ENCODE results near the gene HPCAL4.

The HPCAL4 gene

GRCh38 chr1:39647247-39647646 lies 44.0 kb downstream of the HPCAL4 start:
- TF ChIP-seq, protein P1, sequence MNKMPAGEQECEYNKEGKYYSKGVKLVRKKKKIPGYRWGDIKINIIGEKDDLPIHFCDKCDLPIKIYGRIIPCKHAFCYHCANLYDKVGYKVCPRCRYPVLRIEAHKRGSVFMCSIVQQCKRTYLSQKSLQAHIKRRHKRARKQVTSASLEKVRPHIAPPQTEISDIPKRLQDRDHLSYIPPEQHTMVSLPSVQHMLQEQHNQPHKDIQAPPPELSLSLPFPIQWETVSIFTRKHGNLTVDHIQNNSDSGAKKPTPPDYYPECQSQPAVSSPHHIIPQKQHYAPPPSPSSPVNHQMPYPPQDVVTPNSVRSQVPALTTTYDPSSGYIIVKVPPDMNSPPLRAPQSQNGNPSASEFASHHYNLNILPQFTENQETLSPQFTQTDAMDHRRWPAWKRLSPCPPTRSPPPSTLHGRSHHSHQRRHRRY (tag by site-specific recombination; IDR thresholded peaks at IDR 0.05) = no peak
- TF ChIP-seq ZNF610 (tag by site-specific recombination; IDR thresholded peaks at IDR 0.05; ENCODE audit: borderline replicate concordance) (no peak), ZNF23 (tag by site-specific recombination; IDR thresholded peaks at IDR 0.05; ENCODE audit: borderline replicate concordance) (no peak), ZFP3 (tag by site-specific recombination; IDR thresholded peaks at IDR 0.05; ENCODE audit: low read depth) (peak; percentile 80)

DNA sequence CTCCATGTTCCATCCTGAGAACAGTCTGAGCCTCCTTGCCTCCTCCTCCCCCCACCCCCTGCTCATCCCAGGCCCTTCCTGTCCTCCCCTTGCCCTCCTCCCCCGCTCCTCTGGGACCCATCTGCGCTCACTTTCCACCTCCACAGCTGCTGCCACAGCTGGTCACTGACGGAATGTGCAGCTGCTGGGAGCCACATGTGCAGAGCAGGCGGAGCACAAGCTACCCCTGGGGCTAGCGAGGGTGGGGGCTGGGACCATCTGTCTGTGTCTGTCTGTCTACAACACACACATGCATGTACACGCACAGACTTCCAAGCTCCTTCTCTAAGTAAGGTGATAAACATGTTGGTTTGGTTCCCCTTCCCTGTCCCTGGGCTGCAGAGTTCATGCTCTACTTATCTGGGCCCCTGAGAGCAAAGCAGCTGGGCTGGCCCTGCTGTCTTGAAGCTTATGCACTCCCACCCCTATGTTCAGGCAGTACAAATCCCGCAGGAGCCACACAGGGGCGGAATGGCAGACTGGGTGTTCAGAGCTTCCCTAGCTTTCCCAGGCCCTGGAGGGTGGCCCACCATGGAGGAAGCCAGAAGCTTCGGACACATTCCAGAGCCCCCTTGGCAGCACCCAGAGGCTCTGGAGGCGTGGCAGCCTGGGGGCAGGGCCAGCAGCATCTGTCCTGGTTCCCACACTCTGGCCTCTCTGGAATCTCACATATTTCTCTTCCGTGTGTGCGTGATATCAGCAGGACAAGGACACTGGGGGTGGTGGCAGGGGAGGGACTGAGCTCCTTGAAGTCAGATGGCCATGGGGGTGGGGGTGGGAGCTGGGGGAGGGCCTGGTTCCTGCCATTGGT lies 44.8 kb downstream of the HPCAL4 start:
- no peak overlapping the region for H3K4me3 ChIP-seq (ENCODE audit: low read depth, low read length)
- H3K9me3 ChIP-seq (ENCODE audit: control insufficient read depth, insufficient read depth, low read depth, low read length) = no peaks in the 10 kb centered on the region
- 0 out of 2 replicates have a peak, but pooled peaks have one; percentile 6 for TF ChIP-seq ZIC2 (tag by site-specific recombination; IDR thresholded peaks at IDR 0.05)
- no peak for TF ChIP-seq ZNF530 (tag by site-specific recombination; IDR thresholded peaks at IDR 0.05; ENCODE audit: low read depth)
- peak; percentile 69; the same call in 1 of the 2 replicates for TF ChIP-seq EGR2 (tag by site-specific recombination; IDR thresholded peaks at IDR 0.05; ENCODE audit: low read depth)
- no peak for TF ChIP-seq ZNF248 (tag by site-specific recombination; IDR thresholded peaks at IDR 0.05)
- TF ChIP-seq CTCF (tag by site-specific recombination; IDR thresholded peaks at IDR 0.05) = peak; percentile 14; the same call in 1 of the 2 replicates
- 0 out of 2 replicates have a peak, but pooled peaks have one; percentile 32 for TF ChIP-seq ZFHX2 (tag by site-specific recombination; conservative IDR thresholded peaks at IDR 0.05)
- no peak for TF ChIP-seq ZSCAN18 (tag by site-specific recombination; IDR thresholded peaks at IDR 0.05)
- no peak for TF ChIP-seq ZXDB (tag by site-specific recombination; IDR thresholded peaks at IDR 0.05)
- TF ChIP-seq KLF8 (tag by site-specific recombination; IDR thresholded peaks at IDR 0.05) = no peak
- POLR2A ChIA-PET = interaction anchor here (1.0 kb wide), 1 partner anchor 11 kb away, joined by 4 read pairs; no protein-coding TSS in a partner anchor
- CTCF ChIA-PET = interaction anchor here (0.8 to 15.5 kb wide), 4 partner anchors 9 to 152 kb away, joined by 3 to 350 read pairs (median 24); no protein-coding TSS in a partner anchor
- no peaks in the 10 kb centered on the region for H3K4me1 ChIP-seq (ENCODE audit: control insufficient read depth, insufficient read depth, low read length)
- no peaks in the 10 kb centered on the region for H3K36me3 ChIP-seq (ENCODE audit: control insufficient read depth in 2 of 2, insufficient read depth in 1 of 2, low read length in 2 of 2)
- H3K27ac ChIP-seq (ENCODE audit: extremely low read depth, low read depth, low read length) = no peak overlapping the region

More at GRCh38 chr1:39647247-39647646, 44.0 kb downstream of the HPCAL4 start:
- CTCF ChIA-PET = interaction anchor here (1.5 to 15.5 kb wide), 3 partner anchors 11 to 151 kb away, joined by 4 to 350 read pairs (median 43); no protein-coding TSS in a partner anchor
- H3K9me3 ChIP-seq (ENCODE audit: control insufficient read depth, insufficient read depth, low read depth, low read length) = no peaks in the 10 kb centered on the region
- H3K4me3 ChIP-seq (ENCODE audit: low read depth, low read length) = no peak overlapping the region
- H3K4me1 ChIP-seq (ENCODE audit: control insufficient read depth, insufficient read depth, low read length) = no peaks in the 10 kb centered on the region
- no peak overlapping the region for H3K27ac ChIP-seq (ENCODE audit: extremely low read depth, low read depth, low read length)
- no peaks in the 10 kb centered on the region for H3K36me3 ChIP-seq (ENCODE audit: control insufficient read depth in 2 of 2, insufficient read depth in 1 of 2, low read length in 2 of 2)
- POLR2A ChIA-PET = interaction anchor here (1.1 kb wide), 1 partner anchor 24 kb away, joined by 4 read pairs; the partner anchor contains the start of gene NT5C1A

- Histone ChIP-seq H3K36me3 (ENCODE audit: control insufficient read depth in 2 of 2, insufficient read depth in 1 of 2, low read length in 2 of 2) (no peaks in the 10 kb centered on the region), H3K4me3 (ENCODE audit: low read depth, low read length) (no peak overlapping the region), H3K9me3 (ENCODE audit: control insufficient read depth, insufficient read depth, low read depth, low read length) (no peaks in the 10 kb centered on the region), H3K27ac (ENCODE audit: extremely low read depth, low read depth, low read length) (no peak overlapping the region), H3K4me1 (ENCODE audit: control insufficient read depth, insufficient read depth, low read length) (no peaks in the 10 kb centered on the region)
- ChIA-PET POLR2A (no interaction called here), CTCF (interaction anchor here (0.8 to 15.5 kb wide), 4 partner anchors 8 to 40 kb away, joined by 3 to 350 read pairs (median 26); no protein-coding TSS in a partner anchor)
- TF ChIP-seq ZNF280D (tag by site-specific recombination; IDR thresholded peaks at IDR 0.05) (no peak), RBAK (tag by site-specific recombination; IDR thresholded peaks at IDR 0.05) (no peak), GLIS2 (tag by site-specific recombination; IDR thresholded peaks at IDR 0.05) (no peak), ZNF140 (tag by site-specific recombination; IDR thresholded peaks at IDR 0.05) (no peak), ZNF555 (tag by site-specific recombination; conservative IDR thresholded peaks at IDR 0.05) (no peak), CTCF (tag by site-specific recombination; IDR thresholded peaks at IDR 0.05) (no peak)
Measured at GRCh38 chr1:39645411-39646043, 45.7 kb downstream of the HPCAL4 start.

Data from HEK293 (cell line).